Small intestine (tissue), 16 donors: ENCODE data around the gene ZC3H12C. TPM values are rescaled to one million over a fixed set of nuclear protein-coding genes. Genes with fewer than 3 reads are reported as not detected.

Source experiments
- DNase-seq, 2 donors: peaks; one replicate each; pipeline versions ENCODE4 v3.0.0 to v3.0.0-alpha.2; 2013
- FAIRE-seq: peaks from 2 replicates; lab custom pipeline; 2012; peaks lifted over from hg19 to GRCh38; lab: Jason Lieb, UNC
- H3K27ac ChIP-seq, 3 donors: one replicate each; pipeline ENCODE4 v1.5.1; 2013; ENCODE audit warnings: low read length in 2 of 3, mild to moderate bottlenecking in 2 of 3, control low read depth in 1 of 3, inconsistent platforms in 1 of 3, low read depth in 1 of 3, moderate library complexity in 1 of 3
- H3K27me3 ChIP-seq, 3 donors: one replicate each; pipeline ENCODE4 v1.6.1; 2013; ENCODE audit warnings: low read length in 3 of 3, inconsistent platforms in 1 of 3; ENCODE audit not compliant: control insufficient read depth in 3 of 3, insufficient read depth in 3 of 3
- H3K36me3 ChIP-seq, 3 donors: one replicate each; pipeline ENCODE4 v1.6.1; 2013; ENCODE audit warnings: low read length in 3 of 3, inconsistent platforms in 1 of 3, low read depth in 1 of 3, mild to moderate bottlenecking in 1 of 3, moderate library complexity in 1 of 3; ENCODE audit not compliant: control insufficient read depth in 3 of 3, insufficient read depth in 2 of 3
- H3K4me1 ChIP-seq, 3 donors: one replicate each; pipeline ENCODE4 v1.6.1; 2013; ENCODE audit warnings: low read length in 2 of 3, inconsistent platforms in 1 of 3, low read depth in 1 of 3, mild to moderate bottlenecking in 1 of 3, moderate library complexity in 1 of 3; ENCODE audit not compliant: control insufficient read depth in 3 of 3, insufficient read depth in 2 of 3
- H3K4me3 ChIP-seq, 3 donors: one replicate each; pipeline ENCODE4 v1.5.1; 2013; ENCODE audit warnings: low read length in 3 of 3, control low read depth in 1 of 3, inconsistent platforms in 1 of 3, low read depth in 1 of 3, mild to moderate bottlenecking in 1 of 3, moderate library complexity in 1 of 3
- H3K9me3 ChIP-seq, 2 donors: one replicate each; pipeline ENCODE4 v1.6.1; 2013; ENCODE audit warnings: low read depth in 1 of 2, low read length in 1 of 2; ENCODE audit not compliant: control insufficient read depth in 2 of 2, insufficient read depth in 1 of 2
- WGBS, 3 donors: extraction: QIAGEN DNeasy Blood & Tissue Kit; methylation state at CpG; one replicate each; pipeline ENCODE4 v1.1.7; 2013; 5-methylcytosine and 5-hydroxymethylcytosine counted together
- long read RNA-seq, 10 donors: transcript quantifications; one replicate each; lab custom pipeline, GENCODE V29; 2026
- polyA plus RNA-seq, 4 donors: library from polyadenylated mRNA; stranded (reverse) in 3 of 4; unstranded in 1 of 4; fragments of 200-250 nt in 3 of 4; fragments of 120-200 nt in 1 of 4; gene quantifications; one replicate each; pipeline versions ENCODE4 v1.2.1 to v1.2.3, GENCODE V29; 2013
- donor health status: healthy with polysubstance abuse.
- donor health status: control.
- donor health status: control.
- donor health status: Bipolar disorder and iron deficiency.
- donor health status: healthy.

The ZC3H12C gene
- 10 to 100 TPM in 1 of 4 donors, 1 to 10 TPM in 1, under 1 TPM in 2; 0.27 to 16.8 (median 1.1) TPM for polyA plus RNA-seq
- long read RNA-seq, donor 1, full-length matches to known transcripts, result 8 of 8 reads
- long read RNA-seq, donor 1, partial matches to known transcripts, result 0 of 8 reads
- long read RNA-seq, donor 1, other reads (novel, unspliced or antisense), result 0 of 8 reads
- long read RNA-seq, donor 2, full-length matches to known transcripts, result 1 of 1 reads
- long read RNA-seq, donor 2, partial matches to known transcripts, result 0 of 1 reads
- long read RNA-seq, donor 2, other reads (novel, unspliced or antisense), result 0 of 1 reads
- long read RNA-seq, donor 3, full-length matches to known transcripts, result 1 of 1 reads
- long read RNA-seq, donor 3, partial matches to known transcripts, result 0 of 1 reads
- long read RNA-seq, donor 3, other reads (novel, unspliced or antisense), result 0 of 1 reads
- long read RNA-seq, donor 4, result 0 reads
- long read RNA-seq, donor 5, result 0 reads
- long read RNA-seq, donor 6, full-length matches to known transcripts, result 2 of 2 reads
- long read RNA-seq, donor 6, partial matches to known transcripts, result 0 of 2 reads
- long read RNA-seq, donor 6, other reads (novel, unspliced or antisense), result 0 of 2 reads
- long read RNA-seq, donor 7, result 0 reads
- long read RNA-seq, donor 8, result 0 reads
- long read RNA-seq, donor 9, result 0 reads
- long read RNA-seq, donor 10, result 0 reads

DNA sequence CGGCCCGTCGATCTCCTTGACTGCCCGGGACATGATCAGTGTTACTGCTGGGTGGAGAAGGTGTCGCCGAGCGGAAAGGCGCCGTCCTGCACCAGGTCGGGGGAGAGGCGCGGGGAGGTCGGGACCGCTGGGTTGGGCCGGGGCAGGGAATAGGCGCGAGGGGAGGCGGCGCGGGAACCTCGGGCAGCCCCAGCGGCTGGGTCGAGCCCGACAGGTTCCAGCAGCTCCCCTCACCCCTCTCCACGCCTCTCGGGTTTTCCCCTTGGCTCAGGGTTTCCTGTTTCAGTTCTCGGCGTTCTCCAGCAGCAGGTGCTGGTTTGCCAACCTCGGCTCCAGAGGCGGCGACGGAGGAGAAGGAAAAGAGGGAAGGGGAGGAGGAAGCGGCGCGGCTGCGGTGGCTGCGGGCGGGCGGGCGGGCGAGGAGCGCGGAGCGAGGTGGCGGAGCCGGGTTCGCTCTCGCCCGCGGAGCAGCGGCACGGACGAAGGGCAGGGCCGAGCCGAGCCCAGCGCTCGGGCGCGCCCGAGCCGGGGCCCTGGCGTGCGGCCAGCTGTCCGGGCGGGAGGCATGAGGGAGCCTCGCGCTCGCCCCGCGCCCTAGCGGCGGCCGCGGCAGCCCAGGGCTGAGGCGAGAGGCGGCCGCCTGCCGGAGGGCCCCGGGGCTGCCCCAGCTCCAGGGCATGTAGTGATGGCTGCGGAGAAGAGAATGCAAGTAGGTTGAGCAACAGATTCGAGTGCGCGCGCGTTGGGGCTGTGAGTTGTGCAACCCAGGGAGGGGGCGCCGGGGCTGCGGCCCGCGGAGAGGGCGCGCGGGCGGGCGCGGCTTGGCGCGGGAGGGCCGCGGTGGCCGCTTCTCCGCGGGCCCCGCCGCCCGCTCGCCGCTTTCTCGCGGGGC lies at the start of gene ZC3H12C:
Gene ZC3H12C, plus strand, starts transcription at position 878 of the 892 bp plus-strand sequence. CDS start 20 bp downstream, outside the sequence.
- Histone ChIP-seq H3K36me3 (no peaks in the 10 kb centered on the region), H3K9me3 (no peaks in the 10 kb centered on the region), H3K27me3 (peaks cover 0 to 5% (median 0%) of the 10 kb centered on the region in 3 donors), H3K4me1 (peaks cover 0 to 11% (median 0%) of the 10 kb centered on the region in 3 donors), H3K4me3 (peak within 1 kb of the TSS; percentile 62 to 84 (median 70)), H3K27ac (peak within 1 kb of the TSS; percentile 71 to 92 (median 79))
- DNase-seq, result peak; percentile 87 to 94
- no peak for FAIRE-seq
- 0 to 1% (median 0%) methylated on average over 59 to 110 of the region's 110 CpGs for WGBS, 3 donors

DNA sequence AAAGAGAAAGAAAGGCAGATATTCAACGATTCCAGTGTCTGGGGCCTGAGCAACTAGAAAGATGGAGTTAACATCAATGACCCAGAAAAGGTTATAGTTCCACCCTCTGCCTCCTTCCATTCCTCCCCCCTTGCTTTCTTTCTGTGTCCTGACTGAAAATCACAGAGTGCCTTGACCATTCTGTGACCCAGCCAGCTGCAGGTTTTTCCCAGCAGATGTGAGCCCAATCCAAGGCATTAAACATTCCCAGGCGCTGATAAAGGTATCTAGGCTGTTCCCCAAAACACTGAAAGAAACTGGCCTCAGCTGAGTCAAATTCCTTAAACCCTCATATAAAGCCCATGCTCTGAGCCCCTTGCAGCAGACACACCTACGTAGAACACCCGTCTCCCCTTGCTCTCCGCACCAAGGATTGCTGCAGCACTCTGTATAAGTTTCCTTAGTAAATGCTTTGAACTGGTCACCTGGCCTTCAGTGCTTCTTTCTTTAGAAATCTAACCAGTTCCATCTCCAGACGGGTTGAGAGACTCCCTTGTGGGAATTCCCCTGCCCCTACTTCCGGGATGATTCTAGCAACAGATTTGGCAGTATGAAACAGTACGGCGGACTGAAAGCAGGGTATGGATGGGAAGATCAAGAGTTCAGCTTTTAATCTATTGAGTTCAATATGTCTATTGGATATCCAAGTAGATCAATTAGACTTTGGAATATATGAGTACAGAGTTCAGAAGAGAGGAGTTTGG lies 48.8 kb upstream of the ZC3H12C start:
- H3K4me3 ChIP-seq, result no peak overlapping the region
- H3K9me3 ChIP-seq, result peaks cover 0 to 6% of the 10 kb centered on the region in 2 donors
- FAIRE-seq (no peak), DNase-seq (no peak)
- H3K36me3 ChIP-seq, result no peaks in the 10 kb centered on the region
- H3K27me3 ChIP-seq, result no peaks in the 10 kb centered on the region
- no peak overlapping the region for H3K27ac ChIP-seq
- peaks cover 0 to 4% (median 0%) of the 10 kb centered on the region in 3 donors for H3K4me1 ChIP-seq
- WGBS, 3 donors, result 73 to 84% (median 73%) methylated on average over 9 of the region's 9 CpGs

DNA sequence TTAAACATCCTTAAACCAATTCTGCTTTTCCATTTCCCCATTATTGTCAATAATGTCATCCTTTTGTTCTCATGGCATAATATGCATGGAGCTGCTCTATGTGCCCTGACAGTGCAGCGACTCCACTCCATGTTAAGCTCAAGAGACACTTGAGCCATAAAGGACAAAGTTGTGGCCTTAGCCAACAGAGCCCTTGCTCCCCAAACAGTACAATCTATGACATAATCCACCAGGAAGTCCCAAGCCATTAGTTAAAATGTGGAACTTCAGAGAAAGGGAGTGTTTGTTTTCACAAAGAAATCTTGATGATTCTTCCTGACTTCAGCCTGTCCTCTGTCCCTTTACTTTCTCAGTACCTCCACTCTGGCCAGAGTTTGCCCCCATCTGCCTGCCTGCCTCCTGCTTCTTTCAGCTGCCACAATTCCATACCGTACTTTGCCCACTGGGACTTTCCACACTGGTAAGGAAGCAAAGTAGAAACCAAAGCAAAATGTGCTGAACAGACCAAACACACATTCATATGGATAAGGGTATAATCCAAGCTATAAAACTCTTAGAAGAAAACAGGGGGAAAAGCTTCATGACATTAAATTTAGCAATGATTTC lies 46.3 kb upstream of the ZC3H12C start:
- no peaks in the 10 kb centered on the region for H3K36me3 ChIP-seq
- peaks cover 0 to 4% (median 0%) of the 10 kb centered on the region in 3 donors for H3K4me1 ChIP-seq
- peaks cover 0 to 12% of the 10 kb centered on the region in 2 donors for H3K9me3 ChIP-seq
- no peaks in the 10 kb centered on the region for H3K27me3 ChIP-seq
- no peak for FAIRE-seq
- peak; percentile 17 to 78 for DNase-seq
- H3K4me3 ChIP-seq, result no peak overlapping the region
- WGBS, 3 donors, result 51 to 69% (median 64%) methylated on average over 2 of the region's 2 CpGs
- H3K27ac ChIP-seq, result peak overlapping the region in 1 of 3 donors; percentile 74

DNA sequence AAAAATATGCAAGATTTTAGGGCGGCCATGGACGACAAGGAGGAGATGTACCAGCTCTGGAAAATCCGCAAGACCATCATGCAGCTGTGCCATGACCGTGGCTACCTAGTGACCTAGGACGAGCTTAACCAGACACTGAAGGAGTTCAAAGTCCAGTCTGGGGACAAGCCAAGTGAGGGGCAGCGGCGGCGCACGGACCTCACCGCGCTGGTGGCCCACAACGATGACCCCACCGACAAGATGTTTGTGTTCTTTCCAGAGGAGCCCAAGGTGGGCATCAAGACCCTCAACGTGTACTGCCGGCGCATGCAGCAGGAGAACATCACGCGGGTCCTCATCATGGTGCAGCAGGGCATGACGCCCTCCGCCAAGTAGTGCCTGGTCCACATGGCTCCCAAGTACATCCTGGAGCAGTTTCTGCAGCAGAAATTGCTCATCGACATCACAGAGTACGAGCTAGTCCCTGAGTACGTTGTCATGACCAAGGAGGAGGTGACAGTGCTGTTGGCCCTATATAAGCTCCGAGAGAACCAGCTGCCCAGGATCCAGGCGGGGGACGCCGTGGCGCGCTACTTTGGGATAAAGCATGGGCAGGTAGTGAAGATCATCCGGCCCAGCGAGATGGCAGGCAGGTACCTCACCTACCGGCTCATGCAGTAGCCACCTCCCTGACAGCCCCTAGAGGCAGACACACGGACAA lies 43.5 kb upstream of the ZC3H12C start:
- Histone ChIP-seq H3K4me3 (no peak overlapping the region), H3K27ac (no peak overlapping the region), H3K27me3 (no peaks in the 10 kb centered on the region), H3K36me3 (no peaks in the 10 kb centered on the region), H3K4me1 (peaks cover 0 to 4% (median 0%) of the 10 kb centered on the region in 3 donors), H3K9me3 (peaks cover 1 to 23% of the 10 kb centered on the region in 2 donors)
- 95 to 98% (median 96%) methylated on average over 33 of the region's 33 CpGs for WGBS, 3 donors
- DNase-seq (no peak), FAIRE-seq (no peak)

DNA sequence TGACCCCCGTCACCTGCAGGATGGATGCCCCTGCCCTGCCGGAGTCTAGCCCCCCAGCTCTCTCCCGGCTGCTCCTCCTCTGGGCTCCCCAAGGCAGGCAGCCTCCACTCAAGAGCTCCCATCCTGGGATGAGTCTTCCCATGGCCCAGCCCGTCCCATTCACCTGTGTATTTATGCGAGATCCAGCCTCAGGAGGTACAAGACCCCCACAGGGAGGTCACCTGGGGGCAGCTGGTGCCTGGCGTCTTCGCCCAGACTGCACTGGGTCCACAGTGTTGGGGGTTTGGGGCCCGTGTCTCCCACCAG lies 43.0 kb upstream of the ZC3H12C start:
- H3K27me3 ChIP-seq, result no peaks in the 10 kb centered on the region
- DNase-seq (no peak), FAIRE-seq (no peak)
- H3K4me3 ChIP-seq, result no peak overlapping the region
- WGBS, 3 donors, result 92% methylated on average over 8 of the region's 8 CpGs
- H3K27ac ChIP-seq, result no peak overlapping the region
- H3K9me3 ChIP-seq, result peaks cover 1 to 23% of the 10 kb centered on the region in 2 donors
- H3K36me3 ChIP-seq, result no peaks in the 10 kb centered on the region
- peaks cover 0 to 4% (median 0%) of the 10 kb centered on the region in 3 donors for H3K4me1 ChIP-seq

DNA sequence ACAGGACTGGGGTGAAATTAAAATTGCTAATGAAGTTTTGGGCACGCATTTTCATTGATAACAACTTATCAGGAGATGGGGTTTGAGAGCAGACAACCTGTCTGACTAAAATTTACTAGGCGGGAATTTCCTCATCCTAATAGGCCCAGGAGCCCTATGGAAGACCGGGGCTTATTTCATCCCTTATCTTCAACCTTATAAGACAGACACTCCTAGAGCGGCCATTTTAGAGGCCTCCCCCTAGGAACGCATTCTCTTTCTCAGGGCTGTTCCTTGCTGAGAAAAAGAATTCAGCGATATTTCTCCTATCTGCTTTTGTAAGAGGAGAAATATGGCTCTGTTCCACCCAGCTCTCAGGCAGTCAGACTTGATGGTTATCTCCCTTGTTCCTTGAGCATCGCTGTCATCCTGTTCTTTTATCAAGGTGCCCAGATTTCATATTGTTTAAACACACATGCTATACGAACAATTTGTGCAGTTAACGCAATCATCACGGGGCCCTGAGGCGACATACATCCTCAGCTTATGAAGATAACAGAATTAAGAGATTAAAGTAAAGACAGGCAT lies 39.3 kb upstream of the ZC3H12C start:
- H3K9me3 ChIP-seq, result peaks cover 1 to 21% of the 10 kb centered on the region in 2 donors
- DNase-seq, result no peak
- no peak overlapping the region for H3K27ac ChIP-seq
- H3K36me3 ChIP-seq, result no peaks in the 10 kb centered on the region
- H3K4me3 ChIP-seq, result no peak overlapping the region
- no peak for FAIRE-seq
- no peaks in the 10 kb centered on the region for H3K27me3 ChIP-seq
- no peaks in the 10 kb centered on the region for H3K4me1 ChIP-seq
- 92 to 94% (median 93%) methylated on average over 11 of the region's 11 CpGs for WGBS, 3 donors

DNA sequence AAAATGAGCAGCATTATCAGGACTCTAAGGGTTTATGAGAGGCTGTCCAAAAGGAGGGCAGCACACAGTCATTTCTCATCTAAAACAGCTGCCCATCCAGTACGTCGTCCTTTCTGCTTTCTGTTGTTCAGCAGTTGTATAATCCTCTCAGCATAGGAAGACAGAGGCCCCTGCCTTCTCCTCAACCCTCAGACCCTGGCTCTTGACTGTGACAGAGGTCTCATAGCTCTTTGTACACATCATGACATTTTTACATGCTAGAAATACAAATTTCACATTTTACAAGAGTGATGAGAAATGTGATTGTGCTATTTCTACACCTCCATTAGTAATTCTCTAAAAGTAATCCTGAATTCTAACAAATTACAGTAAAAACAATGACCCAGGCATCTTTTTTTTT lies 36.2 kb upstream of the ZC3H12C start:
- no peaks in the 10 kb centered on the region for H3K36me3 ChIP-seq
- FAIRE-seq, result no peak
- H3K9me3 ChIP-seq, result peaks cover 1 to 11% of the 10 kb centered on the region in 2 donors
- no peaks in the 10 kb centered on the region for H3K27me3 ChIP-seq
- no peak overlapping the region for H3K27ac ChIP-seq
- H3K4me1 ChIP-seq, result no peaks in the 10 kb centered on the region
- DNase-seq, result no peak
- no peak overlapping the region for H3K4me3 ChIP-seq
- 75 to 91% (median 82%) methylated on average over 2 of the region's 2 CpGs for WGBS, 3 donors
